WTC11 (cell line): ENCODE measurements around the gene IGSF10. TPM values are rescaled to one million over a fixed set of nuclear protein-coding genes. Genes with fewer than 3 reads are reported as not detected.

Experiments
- ATAC-seq: fragments of 200-7000 bp; cut with Tn5 transposase; 2 replicates; pipeline ENCODE4 v1.10.0; 2021; ENCODE audit warnings: mild to moderate bottlenecking, moderate library complexity
- CTCF ChIA-PET: fragments of 300-600 bp; sonication (Branson Sonifier 250); formaldehyde crosslinking; loops from one replicate; lab custom pipeline; 2021; ENCODE audit warnings: antibody characterized with exemption; lab: Charles Lee
- POLR2A ChIA-PET: fragments of 350-600 bp; sonication (Branson Sonifier 250); formaldehyde crosslinking; loops from one replicate; lab custom pipeline; 2021; ENCODE audit warnings: antibody characterized with exemption; lab: Charles Lee
- DNase-seq: peaks from one replicate; pipeline ENCODE4 v3.0.0; 2021; ENCODE audit warnings: low spot score
- H3K27ac Mint-ChIP-seq: 2 replicates; pipeline ENCODE4 v1.8.0; 2021; ENCODE audit warnings: mixed read lengths
- H3K27me3 Mint-ChIP-seq: 2 replicates; pipeline ENCODE4 v1.8.0; 2021; ENCODE audit warnings: low read depth, mild to moderate bottlenecking, moderate library complexity, mixed read lengths
- H3K36me3 Mint-ChIP-seq: 2 replicates; pipeline ENCODE4 v1.8.0; 2021; ENCODE audit warnings: mixed read lengths
- H3K4me1 Mint-ChIP-seq: 2 replicates; pipeline ENCODE4 v1.8.0; 2022; ENCODE audit warnings: mixed read lengths
- H3K4me3 Mint-ChIP-seq: 2 replicates; pipeline ENCODE4 v1.8.0; 2021; ENCODE audit warnings: mild to moderate bottlenecking, moderate library complexity, mixed read lengths
- H3K9me3 Mint-ChIP-seq: 2 replicates; pipeline ENCODE4 v1.8.0; 2021; ENCODE audit warnings: mixed read lengths
- FOXP1 ChIP-seq: sonication (generic); formaldehyde crosslinking; IDR thresholded peaks from 2 replicates; pipeline ENCODE4 v1.8.0; 2022; ENCODE audit warnings: missing genetic modification reagents, mild to moderate bottlenecking, moderate library complexity, borderline replicate concordance
- GABPB1 ChIP-seq: sonication (generic); formaldehyde crosslinking; IDR thresholded peaks from 2 replicates; pipeline ENCODE4 v1.8.1; 2023; ENCODE audit warnings: mild to moderate bottlenecking, missing genetic modification reagents
- NR1H2 ChIP-seq: sonication (generic); formaldehyde crosslinking; IDR thresholded peaks from 2 replicates; pipeline ENCODE4 v1.9.0; 2021; ENCODE audit warnings: mild to moderate bottlenecking, moderate library complexity, missing genetic modification reagents
- RELA ChIP-seq: sonication (generic); formaldehyde crosslinking; IDR thresholded peaks from 2 replicates; pipeline ENCODE4 v1.8.1; 2022; ENCODE audit warnings: missing genetic modification reagents, mild to moderate bottlenecking, borderline replicate concordance
- SMAD3 ChIP-seq: sonication (generic); formaldehyde crosslinking; IDR thresholded peaks from 2 replicates; pipeline ENCODE4 v1.8.0; 2022; ENCODE audit warnings: missing genetic modification reagents, mild to moderate bottlenecking, borderline replicate concordance
- TEAD1 ChIP-seq: sonication (generic); formaldehyde crosslinking; IDR thresholded peaks from 2 replicates; pipeline ENCODE4 v1.8.0; 2022; ENCODE audit warnings: mild to moderate bottlenecking, missing genetic modification reagents
- TEAD4 ChIP-seq: sonication (generic); formaldehyde crosslinking; IDR thresholded peaks from 2 replicates; pipeline ENCODE4 v1.8.0; 2022; ENCODE audit warnings: mild to moderate bottlenecking, missing genetic modification reagents
- TP53 ChIP-seq: sonication (generic); formaldehyde crosslinking; IDR thresholded peaks from 2 replicates; pipeline ENCODE4 v1.8.1; 2023; ENCODE audit warnings: mild to moderate bottlenecking, missing genetic modification reagents
- ZNF219 ChIP-seq: sonication (generic); formaldehyde crosslinking; IDR thresholded peaks from 2 replicates; pipeline ENCODE4 v1.8.0; 2023; ENCODE audit warnings: missing genetic modification reagents, mild to moderate bottlenecking, borderline replicate concordance
- ZNF263 ChIP-seq: sonication (generic); formaldehyde crosslinking; IDR thresholded peaks from 2 replicates; pipeline ENCODE4 v1.8.1; 2022; ENCODE audit warnings: low read depth, mild to moderate bottlenecking, moderate library complexity, missing genetic modification reagents
- total RNA-seq: library from RNA; stranded (reverse); gene quantifications from 3 replicates; pipeline ENCODE4 v1.2.3, GENCODE V29; 2021
- TF ChIP-seq, protein P1 (sequence below): sonication (generic); formaldehyde crosslinking; IDR thresholded peaks from 2 replicates; pipeline ENCODE4 v1.8.0; 2022; ENCODE audit warnings: missing genetic modification reagents
- TF ChIP-seq, protein P2 (sequence below): sonication (generic); formaldehyde crosslinking; IDR thresholded peaks from 2 replicates; pipeline ENCODE4 v1.8.1; 2023; ENCODE audit warnings: mild to moderate bottlenecking, missing genetic modification reagents
- TF ChIP-seq, protein P3 (sequence below): fragments of 250-450 bp; sonication (Bioruptor Pico); IDR thresholded peaks from 2 replicates; pipeline ENCODE4 v1.9.0; 2021; ENCODE audit warnings: moderate library complexity, mild to moderate bottlenecking, inconsistent platforms, borderline replicate concordance
- TF ChIP-seq, protein P4 (sequence below): sonication (generic); formaldehyde crosslinking; IDR thresholded peaks from 2 replicates; pipeline ENCODE4 v1.8.1; 2022; ENCODE audit warnings: low read depth, mild to moderate bottlenecking, moderate library complexity, missing genetic modification reagents, borderline replicate concordance

IGSF10 gene
- total RNA-seq, 1 experiment from 2014 or later: 0.70 TPM

DNA sequence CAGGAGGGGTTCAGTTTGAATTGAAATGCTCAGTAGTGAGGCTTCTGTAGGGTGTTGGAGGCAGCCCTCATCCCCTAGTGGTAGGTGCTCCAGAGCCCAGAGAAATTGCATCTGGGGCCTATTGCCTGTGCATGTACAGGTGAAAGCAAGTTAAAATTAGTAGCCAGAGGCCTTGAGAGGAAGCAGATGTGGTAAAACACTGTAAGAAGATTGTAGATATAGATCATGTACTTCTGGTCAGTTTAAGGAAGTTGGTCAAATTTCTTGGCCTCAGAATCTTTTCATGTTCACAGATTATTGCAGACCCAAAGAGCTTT lies 34.6 kb downstream of the IGSF10 start (continued):
- TF ChIP-seq, protein P1, sequence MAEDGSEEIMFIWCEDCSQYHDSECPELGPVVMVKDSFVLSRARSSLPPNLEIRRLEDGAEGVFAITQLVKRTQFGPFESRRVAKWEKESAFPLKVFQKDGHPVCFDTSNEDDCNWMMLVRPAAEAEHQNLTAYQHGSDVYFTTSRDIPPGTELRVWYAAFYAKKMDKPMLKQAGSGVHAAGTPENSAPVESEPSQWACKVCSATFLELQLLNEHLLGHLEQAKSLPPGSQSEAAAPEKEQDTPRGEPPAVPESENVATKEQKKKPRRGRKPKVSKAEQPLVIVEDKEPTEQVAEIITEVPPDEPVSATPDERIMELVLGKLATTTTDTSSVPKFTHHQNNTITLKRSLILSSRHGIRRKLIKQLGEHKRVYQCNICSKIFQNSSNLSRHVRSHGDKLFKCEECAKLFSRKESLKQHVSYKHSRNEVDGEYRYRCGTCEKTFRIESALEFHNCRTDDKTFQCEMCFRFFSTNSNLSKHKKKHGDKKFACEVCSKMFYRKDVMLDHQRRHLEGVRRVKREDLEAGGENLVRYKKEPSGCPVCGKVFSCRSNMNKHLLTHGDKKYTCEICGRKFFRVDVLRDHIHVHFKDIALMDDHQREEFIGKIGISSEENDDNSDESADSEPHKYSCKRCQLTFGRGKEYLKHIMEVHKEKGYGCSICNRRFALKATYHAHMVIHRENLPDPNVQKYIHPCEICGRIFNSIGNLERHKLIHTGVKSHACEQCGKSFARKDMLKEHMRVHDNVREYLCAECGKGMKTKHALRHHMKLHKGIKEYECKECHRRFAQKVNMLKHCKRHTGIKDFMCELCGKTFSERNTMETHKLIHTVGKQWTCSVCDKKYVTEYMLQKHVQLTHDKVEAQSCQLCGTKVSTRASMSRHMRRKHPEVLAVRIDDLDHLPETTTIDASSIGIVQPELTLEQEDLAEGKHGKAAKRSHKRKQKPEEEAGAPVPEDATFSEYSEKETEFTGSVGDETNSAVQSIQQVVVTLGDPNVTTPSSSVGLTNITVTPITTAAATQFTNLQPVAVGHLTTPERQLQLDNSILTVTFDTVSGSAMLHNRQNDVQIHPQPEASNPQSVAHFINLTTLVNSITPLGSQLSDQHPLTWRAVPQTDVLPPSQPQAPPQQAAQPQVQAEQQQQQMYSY (CRISPR knock-in tag): no peak
- TF ChIP-seq SMAD3 (CRISPR knock-in tag) (no peak), RELA (CRISPR knock-in tag) (no peak)

DNA sequence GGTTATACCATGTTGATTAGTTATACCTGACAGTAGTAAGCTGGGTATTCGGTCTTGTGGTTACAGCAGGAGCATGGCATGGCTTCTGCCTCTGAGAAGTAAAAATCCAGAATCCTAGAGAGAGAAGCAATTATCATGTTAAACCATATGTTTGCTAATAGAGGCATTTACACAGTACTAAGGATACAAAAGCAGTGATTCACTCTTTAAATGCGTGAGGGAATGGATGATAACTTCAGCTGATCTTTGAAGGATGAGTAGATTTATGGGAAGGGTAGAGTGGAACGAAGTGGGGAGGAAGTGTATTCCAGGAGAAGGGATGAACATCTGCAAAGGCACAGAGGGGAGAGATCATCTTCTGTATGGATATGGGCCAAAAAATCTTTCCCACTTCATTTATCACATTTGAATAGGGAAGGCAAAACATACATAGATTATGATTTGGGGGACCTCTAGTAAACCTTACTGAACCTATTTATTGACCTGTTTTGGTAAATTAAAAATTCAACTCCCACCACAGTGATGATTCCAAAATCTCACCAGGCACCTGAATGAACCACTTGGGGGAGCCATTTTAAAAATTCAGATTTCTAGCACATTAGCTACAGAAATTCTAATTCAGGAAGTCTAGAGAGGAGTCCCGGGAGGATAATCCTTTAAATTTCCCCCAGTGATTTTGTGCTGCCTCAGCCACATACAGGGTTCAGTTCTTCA lies 35.1 kb downstream of the IGSF10 start:
- Mint-ChIP-seq H3K27me3 (peaks cover 18% of the 10 kb centered on the region), H3K27ac (peak overlapping the region; percentile 42), H3K4me3 (no peak overlapping the region), H3K9me3 (peaks cover 5% of the 10 kb centered on the region), H3K36me3 (peaks cover 19% of the 10 kb centered on the region), H3K4me1 (peaks cover 27% of the 10 kb centered on the region)
- CTCF ChIA-PET: interaction anchor here (0.5 to 2.0 kb wide), 11 partner anchors 14 to 534 kb away, joined by 3 to 6 read pairs (median 3); partner anchors contain the start of gene IGSF10
- ATAC-seq (peak; percentile 31), DNase-seq (no peak)
- no peak for TF ChIP-seq TEAD4 (CRISPR knock-in tag)
- TF ChIP-seq, protein P2, sequence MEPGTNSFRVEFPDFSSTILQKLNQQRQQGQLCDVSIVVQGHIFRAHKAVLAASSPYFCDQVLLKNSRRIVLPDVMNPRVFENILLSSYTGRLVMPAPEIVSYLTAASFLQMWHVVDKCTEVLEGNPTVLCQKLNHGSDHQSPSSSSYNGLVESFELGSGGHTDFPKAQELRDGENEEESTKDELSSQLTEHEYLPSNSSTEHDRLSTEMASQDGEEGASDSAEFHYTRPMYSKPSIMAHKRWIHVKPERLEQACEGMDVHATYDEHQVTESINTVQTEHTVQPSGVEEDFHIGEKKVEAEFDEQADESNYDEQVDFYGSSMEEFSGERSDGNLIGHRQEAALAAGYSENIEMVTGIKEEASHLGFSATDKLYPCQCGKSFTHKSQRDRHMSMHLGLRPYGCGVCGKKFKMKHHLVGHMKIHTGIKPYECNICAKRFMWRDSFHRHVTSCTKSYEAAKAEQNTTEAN (CRISPR knock-in tag): no peak
- TF ChIP-seq, protein P3, sequence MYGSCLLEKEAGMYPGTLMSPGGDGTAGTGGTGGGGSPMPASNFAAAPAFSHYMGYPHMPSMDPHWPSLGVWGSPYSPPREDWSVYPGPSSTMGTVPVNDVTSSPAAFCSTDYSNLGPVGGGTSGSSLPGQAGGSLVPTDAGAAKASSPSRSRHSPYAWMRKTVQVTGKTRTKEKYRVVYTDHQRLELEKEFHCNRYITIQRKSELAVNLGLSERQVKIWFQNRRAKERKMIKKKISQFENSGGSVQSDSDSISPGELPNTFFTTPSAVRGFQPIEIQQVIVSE: no peak
- TF ChIP-seq ZNF263 (CRISPR knock-in tag): no peak
- no peak for TF ChIP-seq FOXP1 (CRISPR knock-in tag)
- TF ChIP-seq TEAD1 (CRISPR knock-in tag): no peak
- no peak for TF ChIP-seq GABPB1
- POLR2A ChIA-PET: no interaction called here

DNA sequence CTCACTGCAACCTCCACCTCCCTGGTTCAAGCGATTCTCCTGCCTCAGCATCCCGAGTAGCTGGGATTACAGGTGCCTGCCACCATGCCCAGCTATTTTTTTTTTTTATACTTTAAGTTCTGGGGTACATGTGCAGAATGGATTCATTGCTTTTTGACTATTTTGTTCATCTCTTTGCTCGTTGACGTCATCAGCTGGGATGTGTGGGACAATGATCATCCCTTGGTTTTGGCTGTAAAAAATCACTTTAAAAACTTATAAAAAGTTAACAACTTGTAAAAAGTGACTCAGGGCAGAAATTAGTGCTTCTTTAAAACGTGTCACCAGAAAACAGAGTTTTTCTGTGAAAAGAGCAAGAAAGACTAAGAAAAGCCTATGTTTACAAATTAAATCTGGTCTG lies 37.8 kb downstream of the IGSF10 start:
- Mint-ChIP-seq H3K27me3 (peaks cover 6% of the 10 kb centered on the region; the same call in 1 of the 2 replicates), H3K27ac (no peak overlapping the region), H3K4me1 (peaks cover 18% of the 10 kb centered on the region), H3K9me3 (no peaks in the 10 kb centered on the region)
- DNase-seq (no peak), ATAC-seq (no peak)
- POLR2A ChIA-PET: no interaction called here
- TF ChIP-seq ZNF219 (CRISPR knock-in tag): no peak
- no peak for TF ChIP-seq NR1H2
- TF ChIP-seq TP53 (CRISPR knock-in tag): no peak
- TF ChIP-seq, protein P4, sequence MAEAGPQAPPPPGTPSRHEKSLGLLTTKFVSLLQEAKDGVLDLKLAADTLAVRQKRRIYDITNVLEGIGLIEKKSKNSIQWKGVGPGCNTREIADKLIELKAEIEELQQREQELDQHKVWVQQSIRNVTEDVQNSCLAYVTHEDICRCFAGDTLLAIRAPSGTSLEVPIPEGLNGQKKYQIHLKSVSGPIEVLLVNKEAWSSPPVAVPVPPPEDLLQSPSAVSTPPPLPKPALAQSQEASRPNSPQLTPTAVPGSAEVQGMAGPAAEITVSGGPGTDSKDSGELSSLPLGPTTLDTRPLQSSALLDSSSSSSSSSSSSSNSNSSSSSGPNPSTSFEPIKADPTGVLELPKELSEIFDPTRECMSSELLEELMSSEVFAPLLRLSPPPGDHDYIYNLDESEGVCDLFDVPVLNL: no peak
- TF ChIP-seq, all 79 proteins: peak for 0
- CTCF ChIA-PET: interaction anchor here (0.7 kb wide), 2 partner anchors 195 to 356 kb away, joined by 3 to 5 read pairs; no protein-coding TSS in a partner anchor
- H3K36me3 Mint-ChIP-seq: peaks cover 7% of the 10 kb centered on the region
- H3K4me3 Mint-ChIP-seq: no peak overlapping the region
